Neural cell (in vitro differentiated cells): ENCODE results near the gene TYK2.

Experiments
- EP300 ChIP-seq: fragments of 450-650 bp; conservative IDR thresholded peaks from 2 replicates; pipeline ENCODE4 v1.6.1; 2014; ENCODE audit warnings: antibody characterized with exemption, mild to moderate bottlenecking, moderate library complexity; ENCODE audit not compliant: poor library complexity, severe bottlenecking
- EZH2 ChIP-seq: fragments of 200-600, 300-800 bp; shearing (Covaris generic), sonication (generic); IDR thresholded peaks from 2 replicates; pipeline ENCODE4 v1.6.1; 2014; ENCODE audit warnings: antibody characterized with exemption, low read length, borderline replicate concordance, mild to moderate bottlenecking; ENCODE audit not compliant: insufficient read depth, poor library complexity, severe bottlenecking
- MXI1 ChIP-seq: fragments of 450-650 bp; conservative IDR thresholded peaks from 2 replicates; pipeline ENCODE4 v1.6.1; 2014; ENCODE audit warnings: antibody characterized with exemption, mild to moderate bottlenecking; ENCODE audit not compliant: poor library complexity, severe bottlenecking
- POLR2AphosphoS5 ChIP-seq: IDR thresholded peaks from 2 replicates; pipeline ENCODE4 v1.6.1; 2012
- RAD21 ChIP-seq: fragments of 450-650 bp; conservative IDR thresholded peaks from 2 replicates; pipeline ENCODE4 v1.6.1; 2014; ENCODE audit warnings: antibody characterized with exemption, mild to moderate bottlenecking, moderate library complexity
- REST ChIP-seq: IDR thresholded peaks from 2 replicates; pipeline ENCODE4 v1.6.1; 2012; ENCODE audit warnings: borderline replicate concordance
- SMC3 ChIP-seq: fragments of 450-650 bp; conservative IDR thresholded peaks from 2 replicates; pipeline ENCODE4 v1.6.1; 2014; ENCODE audit warnings: antibody characterized with exemption, mild to moderate bottlenecking, moderate library complexity; ENCODE audit not compliant: poor library complexity
- TAF1 ChIP-seq: IDR thresholded peaks from 2 replicates; pipeline ENCODE4 v1.6.1; 2012; ENCODE audit warnings: low read depth
- TF ChIP-seq, protein P1 (sequence below): fragments of 450-650 bp; IDR thresholded peaks from 2 replicates; pipeline ENCODE4 v1.5.1; 2014; ENCODE audit warnings: antibody characterized with exemption, mild to moderate bottlenecking, moderate library complexity; ENCODE audit not compliant: poor library complexity, severe bottlenecking

DNA sequence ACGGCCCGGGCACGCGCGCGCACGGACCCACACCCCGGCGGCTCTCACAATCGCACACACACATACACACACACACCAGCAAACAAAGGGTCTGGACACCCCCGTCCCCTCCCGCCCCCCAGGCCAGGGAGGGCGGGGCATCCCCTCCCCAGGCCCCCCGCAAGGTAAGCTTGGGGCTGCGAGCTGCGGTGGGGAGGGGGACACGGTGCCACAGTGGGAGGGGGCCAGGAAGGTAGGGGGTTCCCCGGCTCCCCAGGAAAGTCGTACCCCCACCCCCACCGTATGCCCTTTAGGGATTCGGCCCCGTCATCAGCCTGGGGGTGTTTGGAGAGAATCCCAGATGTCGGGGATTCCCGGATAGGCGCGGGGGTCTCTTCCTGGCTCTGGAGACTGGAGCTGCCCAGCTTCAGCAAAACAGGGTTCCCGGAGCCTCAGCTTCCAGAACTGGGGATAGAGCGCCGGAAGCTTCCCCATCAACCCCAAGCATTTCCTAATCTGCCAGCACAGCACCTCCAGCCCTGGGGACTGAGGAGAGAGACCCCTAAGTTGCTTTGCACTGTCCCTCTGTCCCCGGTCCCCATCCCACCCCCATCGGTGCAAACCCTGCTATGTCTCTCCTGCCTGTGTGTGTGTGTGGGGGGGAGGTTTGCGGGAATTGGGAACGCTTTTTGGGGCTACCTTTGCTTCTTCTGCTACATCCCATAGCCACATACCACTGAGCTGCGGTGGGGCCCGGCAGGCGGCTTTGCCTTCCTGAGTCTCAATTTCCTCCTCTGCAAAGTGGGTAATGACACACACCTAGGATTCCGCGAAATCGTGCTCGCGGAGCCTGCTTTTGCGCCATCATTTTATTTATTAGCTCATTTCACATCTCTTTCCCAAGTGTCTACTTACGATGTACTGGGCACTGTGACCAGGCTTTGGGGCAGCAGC lies 24.8 kb upstream of the TYK2 start:
- TF ChIP-seq POLR2AphosphoS5 (no peak), EZH2 (no peak), RAD21 (no peak), MXI1 (no peak), EP300 (no peak), REST (no peak), TAF1 (no peak), SMC3 (no peak)
- TF ChIP-seq, protein P1, sequence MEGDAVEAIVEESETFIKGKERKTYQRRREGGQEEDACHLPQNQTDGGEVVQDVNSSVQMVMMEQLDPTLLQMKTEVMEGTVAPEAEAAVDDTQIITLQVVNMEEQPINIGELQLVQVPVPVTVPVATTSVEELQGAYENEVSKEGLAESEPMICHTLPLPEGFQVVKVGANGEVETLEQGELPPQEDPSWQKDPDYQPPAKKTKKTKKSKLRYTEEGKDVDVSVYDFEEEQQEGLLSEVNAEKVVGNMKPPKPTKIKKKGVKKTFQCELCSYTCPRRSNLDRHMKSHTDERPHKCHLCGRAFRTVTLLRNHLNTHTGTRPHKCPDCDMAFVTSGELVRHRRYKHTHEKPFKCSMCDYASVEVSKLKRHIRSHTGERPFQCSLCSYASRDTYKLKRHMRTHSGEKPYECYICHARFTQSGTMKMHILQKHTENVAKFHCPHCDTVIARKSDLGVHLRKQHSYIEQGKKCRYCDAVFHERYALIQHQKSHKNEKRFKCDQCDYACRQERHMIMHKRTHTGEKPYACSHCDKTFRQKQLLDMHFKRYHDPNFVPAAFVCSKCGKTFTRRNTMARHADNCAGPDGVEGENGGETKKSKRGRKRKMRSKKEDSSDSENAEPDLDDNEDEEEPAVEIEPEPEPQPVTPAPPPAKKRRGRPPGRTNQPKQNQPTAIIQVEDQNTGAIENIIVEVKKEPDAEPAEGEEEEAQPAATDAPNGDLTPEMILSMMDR = no peak
